Smooth muscle cell (in vitro differentiated cells): ENCODE results near the gene OASL. TPM values are rescaled to one million over a fixed set of nuclear protein-coding genes. Genes with fewer than 3 reads are reported as not detected.

Experiments
- DNase-seq: peaks from one replicate; lab custom pipeline; 2025; ENCODE audit not compliant: unreplicated experiment; lab: John Stamatoyannopoulos, UW
- H2AFZ ChIP-seq: fragments of 200-600 bp; sonication (generic); 2 replicates; pipeline ENCODE4 v1.6.0; 2016; ENCODE audit warnings: antibody characterized with exemption, low read depth, mild to moderate bottlenecking
- H3F3A ChIP-seq: fragments of 200-600 bp; sonication (generic); 2 replicates; pipeline ENCODE4 v1.6.0; 2017; ENCODE audit warnings: antibody characterized with exemption, low read depth
- H3K27ac ChIP-seq: fragments of 200-600 bp; sonication (generic); 2 replicates; pipeline ENCODE4 v1.5.1; 2016; ENCODE audit warnings: low read depth, mild to moderate bottlenecking
- H3K27me3 ChIP-seq: fragments of 200-600 bp; sonication (generic); 2 replicates; pipeline ENCODE4 v1.6.1; 2016; ENCODE audit warnings: low read depth, mild to moderate bottlenecking
- H3K36me3 ChIP-seq: fragments of 200-600 bp; sonication (generic); 2 replicates; pipeline ENCODE4 v1.5.1; 2016; ENCODE audit warnings: low read depth
- H3K4me1 ChIP-seq: fragments of 200-600 bp; sonication (generic); 2 replicates; pipeline ENCODE4 v1.5.1; 2016; ENCODE audit warnings: low read depth
- H3K4me2 ChIP-seq: fragments of 200-600 bp; sonication (generic); 2 replicates; pipeline ENCODE4 v1.6.0; 2016; ENCODE audit warnings: mild to moderate bottlenecking
- H3K4me3 ChIP-seq: fragments of 200-600 bp; sonication (generic); 2 replicates; pipeline ENCODE4 v1.5.1; 2016; ENCODE audit warnings: mild to moderate bottlenecking
- H3K79me2 ChIP-seq: fragments of 200-600 bp; sonication (generic); 2 replicates; pipeline ENCODE4 v1.6.0; 2016; ENCODE audit warnings: low read depth, mild to moderate bottlenecking
- H3K9ac ChIP-seq: fragments of 200-600 bp; sonication (generic); 2 replicates; pipeline ENCODE4 v1.6.0; 2016; ENCODE audit warnings: low read depth
- H3K9me3 ChIP-seq: fragments of 200-600 bp; sonication (generic); replicated peaks from 2 replicates; pipeline ENCODE4 v1.5.1; 2016; ENCODE audit warnings: low read depth
- H4K20me1 ChIP-seq: fragments of 200-600 bp; sonication (generic); 2 replicates; pipeline ENCODE4 v1.6.0; 2016; ENCODE audit warnings: low read depth
- WGBS: methylation state at CpG from one replicate; pipeline ENCODE4 v1.1.7; 2016; ENCODE audit warnings: low lambda C conversion rate; 5-methylcytosine and 5-hydroxymethylcytosine counted together
- polyA plus RNA-seq: library from polyadenylated mRNA; unstranded; fragments of >200 nt; fragmentation: Nextera tagmentation; extraction: Ambion mirVana; gene quantifications from 2 replicates; pipeline ENCODE4 v1.2.1, GENCODE V29; 2016
- total RNA-seq: library from RNA; depleted of rRNA; stranded (reverse); fragments of >200 nt; gene quantifications from 2 replicates; pipeline ENCODE4 v1.2.3, GENCODE V29; 2014
- TF ChIP-seq, protein P1 (sequence below): fragments of 200-600 bp; sonication (generic); IDR thresholded peaks from 2 replicates; pipeline ENCODE4 v1.5.1; 2017; ENCODE audit warnings: borderline replicate concordance, mild to moderate bottlenecking, antibody characterized with exemption; ENCODE audit not compliant: insufficient read depth, poor library complexity, severe bottlenecking

OASL gene
- total and polyA plus RNA-seq, 2 experiments from 2014 or later = not detected

DNA sequence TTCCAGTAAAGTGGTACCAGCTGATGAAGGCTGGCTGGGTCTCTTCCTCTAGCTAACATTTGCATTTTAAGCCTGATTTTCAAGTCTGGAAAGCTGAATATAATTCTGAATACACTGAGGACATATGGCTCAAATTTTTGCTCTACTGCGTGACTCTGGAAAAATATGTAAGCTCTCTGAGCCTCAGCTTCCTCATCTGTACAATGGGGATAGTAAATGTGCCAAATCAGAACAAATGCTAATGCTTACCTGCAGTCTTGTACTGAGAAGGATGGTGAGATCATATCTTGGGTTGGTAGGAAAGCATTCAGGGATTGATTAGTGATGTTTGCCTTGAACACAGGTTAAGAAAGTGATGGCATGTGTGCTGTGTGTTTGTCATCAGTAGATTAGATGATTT, 46.1 kb downstream of the OASL start:
- Histone ChIP-seq H3K9me3 (no peaks in the 10 kb centered on the region), H3K79me2 (no peaks in the 10 kb centered on the region), H3K4me3 (no peak overlapping the region), H3K4me2 (no peak overlapping the region), H3K9ac (no peak overlapping the region), H4K20me1 (no peaks in the 10 kb centered on the region), H3K27me3 (peaks cover 12% of the 10 kb centered on the region), H3K27ac (no peak overlapping the region), H3K36me3 (no peaks in the 10 kb centered on the region), H3K4me1 (no peaks in the 10 kb centered on the region), H2AFZ (no peak overlapping the region), H3F3A (no peaks in the 10 kb centered on the region)
- no peak for DNase-seq
- 93% methylated on average over 1 of the region's 1 CpG for WGBS
- TF ChIP-seq, protein P1, sequence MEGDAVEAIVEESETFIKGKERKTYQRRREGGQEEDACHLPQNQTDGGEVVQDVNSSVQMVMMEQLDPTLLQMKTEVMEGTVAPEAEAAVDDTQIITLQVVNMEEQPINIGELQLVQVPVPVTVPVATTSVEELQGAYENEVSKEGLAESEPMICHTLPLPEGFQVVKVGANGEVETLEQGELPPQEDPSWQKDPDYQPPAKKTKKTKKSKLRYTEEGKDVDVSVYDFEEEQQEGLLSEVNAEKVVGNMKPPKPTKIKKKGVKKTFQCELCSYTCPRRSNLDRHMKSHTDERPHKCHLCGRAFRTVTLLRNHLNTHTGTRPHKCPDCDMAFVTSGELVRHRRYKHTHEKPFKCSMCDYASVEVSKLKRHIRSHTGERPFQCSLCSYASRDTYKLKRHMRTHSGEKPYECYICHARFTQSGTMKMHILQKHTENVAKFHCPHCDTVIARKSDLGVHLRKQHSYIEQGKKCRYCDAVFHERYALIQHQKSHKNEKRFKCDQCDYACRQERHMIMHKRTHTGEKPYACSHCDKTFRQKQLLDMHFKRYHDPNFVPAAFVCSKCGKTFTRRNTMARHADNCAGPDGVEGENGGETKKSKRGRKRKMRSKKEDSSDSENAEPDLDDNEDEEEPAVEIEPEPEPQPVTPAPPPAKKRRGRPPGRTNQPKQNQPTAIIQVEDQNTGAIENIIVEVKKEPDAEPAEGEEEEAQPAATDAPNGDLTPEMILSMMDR = no peak

DNA sequence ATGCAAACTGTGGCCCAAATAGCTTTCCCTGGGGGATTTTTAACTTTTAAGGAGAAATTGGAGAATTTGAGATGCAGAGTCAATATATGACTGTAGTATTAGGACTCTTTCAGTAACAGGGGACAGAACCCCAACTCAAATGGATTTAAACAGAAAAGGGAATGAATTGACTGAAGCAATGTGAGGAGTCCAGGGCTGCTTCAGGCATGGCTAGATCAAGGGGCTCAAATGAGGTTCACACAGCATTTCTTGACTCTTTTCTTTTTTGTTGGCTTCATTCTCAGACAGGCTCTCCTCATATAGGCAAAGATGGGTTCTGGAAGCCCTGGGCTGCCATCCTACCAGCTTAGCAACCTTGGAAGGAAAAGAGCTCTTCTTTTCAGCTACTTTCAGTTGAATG, 47.1 kb downstream of the OASL start:
- H3K27ac ChIP-seq = no peak overlapping the region
- peaks cover 12% of the 10 kb centered on the region for H3K27me3 ChIP-seq
- no peaks in the 10 kb centered on the region for H3K79me2 ChIP-seq
- no peak overlapping the region for H3K4me3 ChIP-seq
- no peak overlapping the region for H3K4me2 ChIP-seq
- H3F3A ChIP-seq = no peaks in the 10 kb centered on the region
- H3K9me3 ChIP-seq = no peaks in the 10 kb centered on the region
- H3K4me1 ChIP-seq = no peaks in the 10 kb centered on the region
- TF ChIP-seq, protein P1 = no peak
- no peak overlapping the region for H3K9ac ChIP-seq
- no peaks in the 10 kb centered on the region for H4K20me1 ChIP-seq
- H2AFZ ChIP-seq = no peak overlapping the region
- no peak for DNase-seq
- no peaks in the 10 kb centered on the region for H3K36me3 ChIP-seq

DNA sequence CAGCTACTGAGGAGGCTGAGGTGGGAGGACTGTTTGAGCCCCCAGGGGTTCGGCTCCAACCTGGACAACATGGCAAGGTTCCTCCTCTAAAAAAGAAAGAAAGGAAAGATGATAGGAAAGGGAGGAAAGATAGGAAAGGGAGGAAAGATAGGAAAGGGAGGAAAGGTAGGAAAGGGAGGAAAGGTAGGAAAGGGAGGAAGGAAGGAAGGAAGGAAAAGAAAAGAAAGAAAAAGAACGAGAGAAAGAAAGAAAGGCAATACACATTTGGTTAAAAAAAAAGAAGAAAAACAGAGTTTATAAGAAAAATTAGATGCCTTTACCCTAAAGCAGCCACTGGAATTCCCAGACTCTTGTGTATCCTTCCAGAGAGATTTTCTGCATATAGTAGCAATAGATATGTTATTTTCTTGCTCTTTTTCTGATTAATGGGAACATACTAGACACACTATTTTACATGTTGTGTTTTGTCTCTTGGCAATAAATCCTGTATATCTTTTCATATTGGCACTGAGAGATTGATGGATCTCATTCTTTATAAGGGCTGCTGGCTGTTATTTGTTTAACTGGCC, 48.5 kb downstream of the OASL start:
- H3K4me1 ChIP-seq = no peaks in the 10 kb centered on the region
- WGBS = 74% methylated on average over 2 of the region's 2 CpGs

DNA sequence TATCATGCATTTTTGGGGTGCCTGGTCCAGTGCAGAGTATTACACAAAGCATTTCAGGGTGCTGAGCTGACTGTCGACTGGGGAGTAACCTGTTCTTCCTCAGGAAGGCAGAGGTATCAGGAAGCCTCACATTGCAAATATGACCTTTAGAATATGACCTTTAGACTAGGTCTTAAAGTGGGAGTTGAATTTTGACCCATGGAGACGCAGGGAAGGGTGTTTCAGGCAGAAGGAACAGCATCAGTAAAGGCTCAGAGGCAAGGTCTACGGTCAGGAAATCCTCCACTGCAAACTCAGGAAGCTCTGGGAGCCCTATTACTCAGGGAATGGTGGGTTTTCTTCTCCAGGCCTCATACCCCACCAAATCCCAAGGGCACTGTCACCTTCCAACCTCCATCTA, 49.4 kb downstream of the OASL start:
- peaks cover 12% of the 10 kb centered on the region for H3K27me3 ChIP-seq
- no peak overlapping the region for H3K4me3 ChIP-seq
- H3K27ac ChIP-seq = no peak overlapping the region
- no peaks in the 10 kb centered on the region for H3K9me3 ChIP-seq
- TF ChIP-seq, protein P1 = no peak
- no peaks in the 10 kb centered on the region for H3K4me1 ChIP-seq
- H3F3A ChIP-seq = no peaks in the 10 kb centered on the region
- WGBS = 86% methylated on average over 3 of the region's 3 CpGs
- no peak overlapping the region for H3K4me2 ChIP-seq
- DNase-seq = no peak
- H4K20me1 ChIP-seq = no peaks in the 10 kb centered on the region
- no peaks in the 10 kb centered on the region for H3K79me2 ChIP-seq
- H3K9ac ChIP-seq = no peak overlapping the region
- no peaks in the 10 kb centered on the region for H3K36me3 ChIP-seq
- no peak overlapping the region for H2AFZ ChIP-seq

More for the DNA sequence above, 48.5 kb downstream of the OASL start:
- no peak overlapping the region for H3K4me2 ChIP-seq
- no peaks in the 10 kb centered on the region for H3K9me3 ChIP-seq
- TF ChIP-seq, protein P1 = no peak
- peaks cover 12% of the 10 kb centered on the region for H3K27me3 ChIP-seq
- no peak overlapping the region for H2AFZ ChIP-seq
- H3F3A ChIP-seq = no peaks in the 10 kb centered on the region
- H3K27ac ChIP-seq = no peak overlapping the region
- no peaks in the 10 kb centered on the region for H3K36me3 ChIP-seq
- H3K79me2 ChIP-seq = no peaks in the 10 kb centered on the region
- no peak overlapping the region for H3K9ac ChIP-seq
- DNase-seq = no peak
- H4K20me1 ChIP-seq = no peaks in the 10 kb centered on the region
- no peak overlapping the region for H3K4me3 ChIP-seq
